HEK293 (cell line): ENCODE data around the gene AKT2.

ENCODE experiments used
- AEBP2 ChIP-seq: fragments of 450-650 bp; formaldehyde crosslinking; IDR thresholded peaks from 2 replicates; pipeline ENCODE4 v1.5.1; 2016; ENCODE audit warnings: missing biosample characterization, missing genetic modification characterization, borderline replicate concordance
- ATF2 ChIP-seq: fragments of 450-650 bp; formaldehyde crosslinking; IDR thresholded peaks from 2 replicates; pipeline ENCODE4 v1.5.1; 2016; ENCODE audit warnings: missing biosample characterization, missing genetic modification characterization, low read depth
- ELK4 ChIP-seq: IDR thresholded peaks from 2 replicates; pipeline ENCODE4 v1.6.1; 2011; ENCODE audit warnings: mild to moderate bottlenecking, low read depth, low read length, borderline replicate concordance
- HOXA7 ChIP-seq: sonication (generic); formaldehyde crosslinking; IDR thresholded peaks from 2 replicates; pipeline ENCODE4 v1.8.1; 2022; ENCODE audit warnings: missing genetic modification reagents, borderline replicate concordance
- IKZF3 ChIP-seq: fragments of 450-650 bp; IDR thresholded peaks from 2 replicates; pipeline ENCODE4 v1.5.0; 2018; ENCODE audit warnings: missing biosample characterization, mild to moderate bottlenecking, missing genetic modification characterization, moderate library complexity
- KLF17 ChIP-seq: fragments of 450-650 bp; formaldehyde crosslinking; IDR thresholded peaks from 2 replicates; pipeline ENCODE4 v1.5.1; 2016; ENCODE audit warnings: missing biosample characterization, missing genetic modification characterization
- KLF8 ChIP-seq: fragments of 450-650 bp; formaldehyde crosslinking; IDR thresholded peaks from 2 replicates; pipeline ENCODE4 v1.5.1; 2016; ENCODE audit warnings: missing biosample characterization, missing genetic modification characterization
- PRDM10 ChIP-seq: fragments of 450-650 bp; formaldehyde crosslinking; IDR thresholded peaks from 2 replicates; pipeline ENCODE4 v1.5.1; 2016; ENCODE audit warnings: missing biosample characterization, missing genetic modification characterization
- PRDM2 ChIP-seq: fragments of 450-650 bp; formaldehyde crosslinking; IDR thresholded peaks from 2 replicates; pipeline ENCODE4 v1.5.1; 2016; ENCODE audit warnings: missing biosample characterization, missing genetic modification characterization, borderline replicate concordance
- ZEB2 ChIP-seq: fragments of 450-650 bp; formaldehyde crosslinking; IDR thresholded peaks from 2 replicates; pipeline ENCODE4 v1.5.1; 2016; ENCODE audit warnings: missing biosample characterization, missing genetic modification characterization
- ZFP37 ChIP-seq: fragments of 450-650 bp; formaldehyde crosslinking; IDR thresholded peaks from 2 replicates; pipeline ENCODE4 v1.5.1; 2016; ENCODE audit warnings: missing biosample characterization, missing genetic modification characterization
- ZNF121 ChIP-seq: fragments of 450-650 bp; formaldehyde crosslinking; IDR thresholded peaks from 2 replicates; pipeline ENCODE4 v1.5.1; 2016; ENCODE audit warnings: missing biosample characterization, missing genetic modification characterization
- ZNF174 ChIP-seq: fragments of 450-650 bp; formaldehyde crosslinking; IDR thresholded peaks from 2 replicates; pipeline ENCODE4 v1.5.0; 2017; ENCODE audit warnings: missing biosample characterization, mild to moderate bottlenecking, missing genetic modification characterization
- ZNF2 ChIP-seq: fragments of 450-650 bp; formaldehyde crosslinking; IDR thresholded peaks from 2 replicates; pipeline ENCODE4 v1.5.1; 2016; ENCODE audit warnings: missing biosample characterization, missing genetic modification characterization
- ZNF24 ChIP-seq: fragments of 450-650 bp; formaldehyde crosslinking; IDR thresholded peaks from 2 replicates; pipeline ENCODE4 v1.5.1; 2016; ENCODE audit warnings: missing biosample characterization, missing genetic modification characterization
- ZNF266 ChIP-seq: fragments of 450-650 bp; formaldehyde crosslinking; IDR thresholded peaks from 2 replicates; pipeline ENCODE4 v1.5.1; 2016; ENCODE audit warnings: missing biosample characterization, missing genetic modification characterization, low read depth
- ZNF302 ChIP-seq: fragments of 450-650 bp; formaldehyde crosslinking; IDR thresholded peaks from 2 replicates; pipeline ENCODE4 v1.5.1; 2016; ENCODE audit warnings: missing biosample characterization, missing genetic modification characterization, low read depth
- ZNF324 ChIP-seq: fragments of 450-650 bp; formaldehyde crosslinking; IDR thresholded peaks from 2 replicates; pipeline ENCODE4 v1.5.1; 2016; ENCODE audit warnings: missing biosample characterization, missing genetic modification characterization
- ZNF37A ChIP-seq: fragments of 450-650 bp; IDR thresholded peaks from 2 replicates; pipeline ENCODE4 v1.5.1; 2018; ENCODE audit warnings: missing biosample characterization, missing genetic modification characterization
- ZNF394 ChIP-seq: fragments of 450-650 bp; formaldehyde crosslinking; IDR thresholded peaks from 2 replicates; pipeline ENCODE4 v1.5.1; 2016; ENCODE audit warnings: missing biosample characterization, missing genetic modification characterization, mild to moderate bottlenecking, moderate library complexity, borderline replicate concordance
- ZNF513 ChIP-seq: fragments of 450-650 bp; IDR thresholded peaks from 2 replicates; pipeline ENCODE4 v1.5.1; 2018; ENCODE audit warnings: missing biosample characterization, missing genetic modification characterization
- ZSCAN30 ChIP-seq: fragments of 450-650 bp; IDR thresholded peaks from 2 replicates; pipeline ENCODE4 v1.5.1; 2018; ENCODE audit warnings: missing biosample characterization, mild to moderate bottlenecking, missing genetic modification characterization, moderate library complexity

AKT2 gene

GRCh38 chr19:40221858-40222619 lies 63.1 kb downstream of the AKT2 start (continued):
- TF ChIP-seq PRDM2 (tag by site-specific recombination) (no peak), PRDM10 (tag by site-specific recombination) (peak; percentile 82), ZNF24 (tag by site-specific recombination) (0 out of 2 replicates have a peak, but pooled peaks have one; percentile 70), ZNF302 (tag by site-specific recombination) (no peak), ZNF324 (tag by site-specific recombination) (no peak), ZNF2 (tag by site-specific recombination) (0 out of 2 replicates have a peak, but pooled peaks have one; percentile 46), ZNF513 (peak; percentile 35; the same call in 1 of the 2 replicates), KLF17 (tag by site-specific recombination) (peak; percentile 33), KLF8 (tag by site-specific recombination) (peak; percentile 12; the same call in 1 of the 2 replicates), IKZF3 (tag by site-specific recombination) (peak; percentile 63; the same call in 1 of the 2 replicates), ZNF121 (tag by site-specific recombination) (no peak), HOXA7 (no peak), ZNF174 (tag by site-specific recombination) (peak; percentile 75; the same call in 1 of the 2 replicates), ATF2 (tag by site-specific recombination) (no peak), ZNF37A (tag by site-specific recombination) (no peak), ZNF394 (tag by site-specific recombination) (0 out of 2 replicates have a peak, but pooled peaks have one; percentile 26), ZFP37 (no peak), ELK4 (no peak), ZSCAN30 (tag by site-specific recombination) (no peak; the same call in 1 of the 2 replicates), AEBP2 (tag by site-specific recombination) (no peak), ZEB2 (tag by site-specific recombination) (peak; percentile 55; the same call in 1 of the 2 replicates), ZNF266 (no peak)
